ENCODE results near the gene KCNK3.
"Not testable (repeated sequence)": the region's sequence is repeated elsewhere in the genome, so short reads cannot be mapped to it uniquely, and the experiment has no call there.

The KCNK3 gene

GRCh38 chr2:26692279-26692896 is at the start of gene KCNK3:
KCNK3 (plus strand) TSS chr2:26692722; CDS start chr2:26692876, 154 bp downstream.
- DNase-seq (ENCODE audit: low read depth) = peak; percentile 45

- no peak for DNase-seq (ENCODE audit: low read depth)
Observed at GRCh38 chr2:26644188-26644835, 48.2 kb upstream of the KCNK3 start.

- no peak for DNase-seq (ENCODE audit: low read depth)
Observed at GRCh38 chr2:26645762-26646161, 46.8 kb upstream of the KCNK3 start.

- no peak for DNase-seq (ENCODE audit: low read depth)
Observed at GRCh38 chr2:26646986-26647672, 45.4 kb upstream of the KCNK3 start.

GRCh38 chr2:26647981-26648380 is 44.5 kb upstream of the KCNK3 start:
- DNase-seq (ENCODE audit: low read depth) = no peak

- no peak for DNase-seq (ENCODE audit: low read depth)
Observed at GRCh38 chr2:26648516-26648915, 44.0 kb upstream of the KCNK3 start.

- DNase-seq (ENCODE audit: low read depth) = no peak
Observed at GRCh38 chr2:26649322-26649721, 43.2 kb upstream of the KCNK3 start.

- no peak for DNase-seq (ENCODE audit: low read depth)
Observed at GRCh38 chr2:26649992-26650712, 42.4 kb upstream of the KCNK3 start.

GRCh38 chr2:26650713-26651469 is 41.6 kb upstream of the KCNK3 start:
- DNase-seq (ENCODE audit: low read depth) = no peak

GRCh38 chr2:26651470-26651771 is 41.1 kb upstream of the KCNK3 start:
- no peak for DNase-seq (ENCODE audit: low read depth)

GRCh38 chr2:26651799-26652198 is 40.7 kb upstream of the KCNK3 start:
- DNase-seq (ENCODE audit: low read depth) = no peak

- DNase-seq (ENCODE audit: low read depth) = no peak
Observed at GRCh38 chr2:26652361-26653041, 40.0 kb upstream of the KCNK3 start.

GRCh38 chr2:26653207-26654060 is 39.1 kb upstream of the KCNK3 start:
- no peak for DNase-seq (ENCODE audit: low read depth)

GRCh38 chr2:26654061-26654340 is 38.5 kb upstream of the KCNK3 start:
- no peak for DNase-seq (ENCODE audit: low read depth)

GRCh38 chr2:26655120-26655519 is 37.4 kb upstream of the KCNK3 start:
- not testable (repeated sequence) for DNase-seq (ENCODE audit: low read depth)

GRCh38 chr2:26655611-26656195 is 36.8 kb upstream of the KCNK3 start:
- DNase-seq (ENCODE audit: low read depth) = no peak

- no peak for DNase-seq (ENCODE audit: low read depth)
Observed at GRCh38 chr2:26657265-26657664, 35.3 kb upstream of the KCNK3 start.

- DNase-seq (ENCODE audit: low read depth) = no peak
Observed at GRCh38 chr2:26658691-26659346, 33.7 kb upstream of the KCNK3 start.

- DNase-seq (ENCODE audit: low read depth) = no peak
Observed at GRCh38 chr2:26660363-26660962, 32.1 kb upstream of the KCNK3 start.

All from activated T-cell treated with anti-CD3 and anti-CD28 coated beads for 48 hours (primary cell).